Germinal center (tissue), 1 donor: Measurements from ENCODE around the gene HDGFL2.
"Not testable (repeated sequence)": the region's sequence is repeated elsewhere in the genome, so short reads cannot be mapped to it uniquely, and the experiment has no call there.

ENCODE experiments used
- DNase-seq: peaks from one replicate; pipeline ENCODE4 v3.0.0; 2012; ENCODE audit warnings: mixed read lengths, low spot score

HDGFL2 gene

DNA sequence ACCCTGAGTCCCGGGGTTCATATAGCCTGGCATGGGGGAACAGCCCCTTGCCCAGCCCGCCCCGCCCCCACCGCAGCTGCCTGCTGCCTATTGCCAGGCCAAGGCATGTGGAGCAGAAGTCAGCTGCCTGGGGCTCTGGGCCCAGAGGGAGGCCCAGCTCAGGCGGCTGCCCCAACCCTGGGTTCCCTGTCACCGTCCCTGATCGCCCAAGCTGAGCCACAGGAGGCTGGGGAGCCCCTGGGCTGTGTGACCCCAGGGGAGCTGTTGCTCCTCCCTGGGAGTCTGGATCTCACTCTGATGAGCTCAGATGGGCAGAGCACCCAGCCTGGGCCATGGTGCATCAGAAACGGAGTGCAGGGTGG, 44.8 kb downstream of the HDGFL2 start:
- DNase-seq: no peak

DNA sequence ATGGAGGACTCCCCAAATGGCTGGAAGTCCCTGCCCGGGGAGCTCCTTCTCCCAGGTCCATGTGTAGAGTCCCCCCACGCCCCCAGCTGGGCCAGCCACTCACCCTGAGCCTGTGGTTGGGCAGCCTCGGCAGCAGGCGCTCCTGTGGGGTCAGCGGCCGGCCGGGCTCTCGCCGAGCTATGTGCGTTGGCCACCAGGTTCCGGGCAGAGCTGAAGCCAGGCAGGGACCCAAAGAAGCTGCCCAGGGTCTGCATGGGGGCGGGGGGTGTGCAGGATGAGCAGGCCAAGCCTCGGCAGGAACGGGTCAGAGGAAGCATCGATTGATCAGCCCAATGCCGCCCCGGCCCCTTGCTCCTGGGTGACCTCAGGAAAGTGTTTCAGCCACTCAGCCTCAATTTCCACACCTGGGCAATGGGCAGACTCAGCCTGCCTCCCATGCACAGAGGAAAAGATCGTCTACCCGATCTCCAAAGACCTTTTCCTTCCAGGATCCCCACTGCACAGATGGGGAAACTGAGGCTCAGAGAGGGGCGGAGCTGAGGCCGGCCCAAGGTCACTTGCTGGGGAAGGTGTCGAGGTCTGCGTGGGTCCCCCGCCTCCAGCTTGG, 45.5 kb downstream of the HDGFL2 start:
- DNase-seq: no peak

DNA sequence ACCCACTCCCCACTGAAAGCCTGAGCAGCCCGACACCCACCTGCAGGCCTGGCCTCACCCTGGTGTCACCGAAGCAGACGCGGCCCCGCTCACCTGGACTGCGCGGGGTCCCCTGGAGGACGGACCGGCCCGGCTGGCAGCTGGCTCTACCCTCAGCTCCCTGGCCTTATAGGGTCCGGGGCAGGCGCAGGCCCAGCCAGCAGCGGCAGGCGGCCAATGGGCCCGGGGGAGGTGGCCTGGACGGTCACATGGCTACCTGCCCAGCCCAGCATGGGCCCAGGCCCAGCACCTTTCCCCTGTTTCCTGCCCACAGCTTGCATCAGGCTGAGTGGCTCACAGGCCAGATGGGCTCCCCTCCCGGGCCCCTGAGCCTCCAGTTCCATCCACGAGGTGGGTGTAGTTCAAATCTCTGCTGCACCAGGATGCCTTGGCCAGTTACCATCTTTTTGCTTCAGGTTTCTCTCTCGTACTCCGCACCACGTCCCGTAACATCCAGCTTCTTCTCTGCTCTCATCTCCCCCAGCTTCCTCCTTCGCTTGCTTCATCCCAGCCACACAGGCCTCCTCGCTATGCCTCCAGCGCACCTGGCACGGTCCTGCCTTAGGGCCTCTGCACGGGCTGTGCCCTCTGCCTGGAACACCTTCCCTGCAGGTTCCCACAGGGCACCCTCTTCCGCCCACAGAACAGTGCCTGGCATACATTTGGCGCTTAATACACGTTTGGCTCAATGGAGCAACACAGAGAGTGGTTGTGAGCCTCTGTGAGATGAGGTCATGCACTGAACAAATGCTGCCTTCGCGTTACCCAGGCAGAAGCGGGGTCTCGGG, 46.5 kb downstream of the HDGFL2 start, which contains the start of gene PLIN4:
Gene PLIN4 (minus strand): TSS at position 142 of the 827 bp plus-strand sequence. CDS start 214 bp downstream, outside the sequence.
- no peak for DNase-seq

DNA sequence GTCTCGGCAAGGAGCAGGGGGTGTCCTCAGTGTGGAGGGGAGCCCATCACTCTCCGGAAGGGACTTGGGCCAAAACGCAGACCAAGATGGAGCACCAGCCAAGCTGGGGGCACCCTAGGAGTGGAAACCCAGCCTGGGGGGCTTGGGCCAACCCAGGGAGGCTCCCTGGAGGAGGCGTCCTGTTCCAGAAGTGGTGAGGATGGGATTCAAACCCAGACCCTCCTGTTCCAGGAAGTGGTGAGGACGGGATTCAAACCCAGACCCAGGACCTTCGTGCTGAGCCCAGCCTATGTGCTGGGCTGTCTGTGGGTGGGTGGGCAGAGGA, 47.0 kb downstream of the HDGFL2 start:
- no peak for DNase-seq

DNA sequence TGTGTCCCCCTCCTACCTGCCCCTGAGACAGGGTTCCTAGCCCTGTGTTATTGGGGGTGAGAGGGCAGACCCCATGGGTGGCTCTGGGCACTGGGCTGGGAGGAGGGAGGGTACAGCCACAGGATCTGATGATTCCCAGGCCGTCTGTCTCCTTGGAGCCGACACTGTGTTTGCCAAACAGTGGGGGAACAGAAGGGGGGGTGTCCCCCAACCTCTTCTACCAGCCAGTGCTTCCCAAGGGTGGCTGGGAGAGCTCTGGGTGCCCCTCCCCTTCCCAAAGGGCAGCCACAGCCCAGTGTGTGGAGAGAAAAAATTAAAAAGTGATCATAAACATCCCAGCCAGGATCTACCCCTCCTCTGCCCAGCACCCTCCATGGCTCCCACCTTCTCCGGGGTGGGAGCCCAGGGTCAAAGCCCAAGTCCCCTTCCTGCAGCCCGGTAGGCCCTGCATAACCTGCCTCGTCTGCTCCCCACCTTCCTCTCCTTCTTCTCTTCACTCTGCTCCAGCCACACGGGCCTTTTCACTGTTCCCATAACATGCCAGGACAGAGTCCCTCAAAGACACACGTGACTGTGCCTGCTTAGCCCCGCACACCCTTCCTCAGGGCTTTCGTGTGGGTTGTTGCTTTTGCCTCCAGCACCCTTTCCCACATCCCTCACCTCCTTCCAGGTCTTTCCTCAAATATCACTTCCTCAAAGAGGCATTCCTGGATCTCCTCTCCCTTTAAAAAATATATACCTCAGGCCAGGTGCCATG, 47.6 kb downstream of the HDGFL2 start:
- DNase-seq: no peak

DNA sequence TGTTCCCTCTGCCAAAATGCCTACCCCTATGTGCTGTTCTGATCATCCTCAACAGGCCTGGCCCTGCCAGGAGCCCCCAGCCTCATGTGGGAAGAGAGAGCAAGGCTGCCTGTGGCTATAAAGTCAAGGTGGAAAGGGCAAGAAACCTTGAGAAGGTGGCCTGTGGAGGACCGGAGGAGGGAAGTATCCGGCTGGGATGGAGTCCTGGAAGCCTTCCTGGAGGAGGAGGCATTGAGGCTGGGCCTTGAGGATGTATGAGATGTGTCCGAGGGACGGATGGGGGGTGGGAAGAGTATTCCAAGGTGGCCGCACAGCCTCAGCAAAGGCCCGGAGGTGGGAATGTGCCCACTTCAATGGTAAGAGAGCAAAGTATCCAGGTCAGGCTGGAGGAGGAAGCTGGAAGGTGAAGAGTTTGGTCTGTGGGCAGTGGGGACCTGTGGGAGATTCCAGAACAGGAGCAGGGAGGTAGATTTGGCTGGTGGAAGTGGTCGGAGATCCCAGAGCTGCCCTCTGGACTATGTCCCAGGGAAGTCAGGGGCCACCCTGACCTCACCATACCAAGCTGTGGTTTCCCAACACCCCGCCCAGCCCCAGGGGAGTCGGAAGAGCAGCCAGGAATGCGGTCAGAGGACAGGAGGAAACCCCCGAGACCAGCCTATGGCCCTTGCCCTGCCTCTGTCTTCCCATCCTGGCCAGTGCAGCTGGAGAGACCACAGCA, 49.2 kb downstream of the HDGFL2 start:
- DNase-seq: no peak

DNA sequence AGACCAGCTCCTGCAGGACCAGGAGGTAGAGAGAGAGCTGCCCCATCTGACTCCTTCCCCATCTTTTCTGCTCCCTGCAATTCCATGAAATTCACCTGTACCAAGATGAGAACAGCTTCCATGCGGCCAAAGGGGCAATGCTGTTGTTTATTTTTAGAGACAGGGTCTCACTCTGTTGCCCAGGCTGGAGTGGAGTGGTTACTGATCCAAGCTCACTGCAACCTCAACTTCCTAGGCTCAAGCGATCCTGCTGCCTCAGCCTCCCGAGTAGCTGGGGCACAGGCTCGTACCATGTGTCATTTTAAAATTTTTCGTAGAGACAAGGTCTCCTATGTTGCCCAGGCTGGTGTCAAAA, 49.8 kb downstream of the HDGFL2 start:
- DNase-seq: no peak

DNA sequence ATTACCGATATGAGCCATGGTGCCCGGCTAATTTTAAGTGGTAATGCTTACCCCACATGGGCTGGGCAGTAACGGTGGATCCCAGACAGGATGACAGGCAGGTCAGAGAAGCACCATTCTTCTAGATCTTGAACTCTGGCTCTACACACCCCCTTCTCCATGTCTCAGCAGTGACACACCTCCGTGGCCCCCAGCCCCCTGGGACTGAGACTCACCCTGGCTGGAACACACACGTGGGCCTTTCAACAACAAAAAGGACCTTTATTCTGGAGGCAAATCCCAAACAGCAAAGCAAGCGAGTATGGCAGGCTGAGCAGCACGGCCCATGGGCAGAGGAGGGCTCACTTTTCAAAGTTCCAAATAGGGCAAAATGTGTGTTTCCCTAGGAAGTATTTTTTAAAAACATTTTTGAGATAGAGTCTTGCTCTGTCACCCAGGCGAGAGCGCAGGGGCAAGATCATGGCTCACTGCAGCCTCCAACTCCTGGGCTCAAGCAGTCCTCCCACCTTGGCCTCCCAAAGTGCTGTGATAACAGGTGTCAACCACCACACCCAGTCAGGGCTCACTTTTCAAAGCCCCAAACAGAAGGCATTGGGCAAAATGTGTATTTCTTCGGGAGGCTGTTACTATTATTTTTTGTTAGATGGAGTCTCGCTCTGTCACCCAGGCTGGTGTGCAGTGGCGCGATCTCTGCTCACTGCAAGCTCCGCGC, 50.4 kb downstream of the HDGFL2 start:
- DNase-seq: no peak

DNA sequence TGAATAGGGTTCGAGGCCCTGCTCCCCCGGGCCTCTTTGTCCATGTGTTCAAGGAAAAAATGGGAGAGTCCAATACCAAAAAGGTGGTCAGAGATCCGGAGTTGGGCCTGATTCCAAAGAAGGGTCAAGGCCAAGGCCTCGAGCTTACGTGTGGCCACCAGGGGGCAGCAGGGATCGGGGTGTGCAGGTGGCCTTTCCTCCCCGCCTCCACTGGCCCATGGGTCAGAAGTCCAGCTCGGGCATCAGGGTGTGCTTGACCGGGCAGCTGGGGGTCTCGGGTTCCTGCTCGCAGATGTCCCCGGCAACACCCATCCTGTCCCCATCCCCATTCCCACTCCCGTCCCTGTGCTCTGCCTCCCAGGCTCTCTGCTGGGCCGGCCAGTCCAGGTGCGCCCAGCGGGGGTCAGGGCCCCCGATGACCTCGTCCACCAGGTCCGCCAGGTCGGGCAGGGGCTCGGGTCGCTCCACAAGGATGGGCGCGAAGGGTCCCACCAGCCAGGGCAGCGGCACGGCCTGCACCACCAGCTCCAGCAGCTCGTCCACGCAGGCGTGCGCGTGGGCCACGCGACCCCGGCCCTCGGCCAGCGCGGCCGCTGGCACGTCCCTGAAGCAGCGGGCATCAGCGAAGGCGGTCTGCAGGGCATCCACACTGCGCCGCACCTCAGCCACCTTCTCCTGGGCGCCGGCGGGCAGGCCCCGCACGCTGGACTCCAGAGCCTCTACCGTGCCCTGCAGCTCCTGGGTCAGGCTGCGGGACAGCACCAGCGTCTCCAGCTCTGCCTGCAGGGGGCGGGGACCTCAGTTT, 51.4 kb downstream of the HDGFL2 start:
- peak; percentile 35 for DNase-seq

DNA sequence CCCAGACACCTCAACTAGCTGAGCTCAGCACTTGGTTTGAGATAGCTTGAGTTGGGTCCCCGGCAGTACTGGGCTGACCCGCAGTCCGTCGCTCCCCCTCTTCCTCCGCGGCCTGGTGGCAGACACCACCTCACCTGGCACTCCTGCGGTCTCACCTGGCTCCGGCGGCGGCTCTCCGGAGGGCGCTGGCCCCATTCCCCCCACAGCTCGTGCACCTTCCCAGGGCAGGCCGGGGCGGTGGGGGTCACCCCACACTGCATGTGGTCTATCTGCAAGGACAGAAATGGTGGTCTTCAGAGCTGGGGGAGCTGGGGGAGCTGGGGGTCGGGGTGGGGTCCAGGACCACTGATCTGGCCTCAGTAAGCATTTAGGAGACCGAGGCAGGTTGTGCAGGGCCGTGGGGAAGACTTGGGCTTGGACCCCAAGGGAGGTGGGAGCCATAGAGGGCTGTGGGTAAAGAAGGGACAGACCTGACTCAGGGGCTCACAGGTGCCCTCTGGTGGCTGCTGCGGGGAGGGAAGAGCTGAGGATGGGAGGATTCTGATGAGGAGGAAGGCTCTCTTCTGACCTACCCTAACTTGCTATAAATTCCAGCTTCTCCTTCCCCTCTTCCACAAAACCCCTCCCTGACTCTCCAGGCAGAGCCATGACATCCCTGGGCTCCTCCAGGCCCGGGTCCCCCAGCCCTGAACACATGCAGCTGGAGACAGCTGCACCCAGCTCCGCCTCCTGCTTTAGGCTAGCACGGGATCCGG, 52.9 kb downstream of the HDGFL2 start:
- peak; percentile 65 for DNase-seq

DNA sequence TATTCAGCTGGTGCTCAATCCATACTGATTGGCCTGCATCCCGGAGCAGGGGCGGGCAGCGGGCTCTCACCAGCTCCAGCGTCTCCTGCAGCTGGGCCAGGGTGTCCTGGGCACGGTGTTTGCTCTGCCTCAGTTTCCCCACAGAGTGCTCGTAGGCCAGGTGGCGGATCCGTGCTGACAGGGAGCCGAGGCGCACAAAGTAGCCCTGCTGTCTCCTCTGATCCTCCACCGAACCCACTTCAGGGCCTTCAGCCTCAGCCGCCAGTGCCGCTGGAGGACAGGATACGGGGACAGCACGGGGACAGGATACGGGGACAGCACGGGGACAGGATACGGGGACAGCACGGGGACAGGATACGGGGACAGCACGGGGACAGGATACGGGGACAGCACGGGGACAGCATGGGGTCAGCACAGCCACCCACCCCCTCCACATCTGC, 53.5 kb downstream of the HDGFL2 start:
- DNase-seq: no peak

DNA sequence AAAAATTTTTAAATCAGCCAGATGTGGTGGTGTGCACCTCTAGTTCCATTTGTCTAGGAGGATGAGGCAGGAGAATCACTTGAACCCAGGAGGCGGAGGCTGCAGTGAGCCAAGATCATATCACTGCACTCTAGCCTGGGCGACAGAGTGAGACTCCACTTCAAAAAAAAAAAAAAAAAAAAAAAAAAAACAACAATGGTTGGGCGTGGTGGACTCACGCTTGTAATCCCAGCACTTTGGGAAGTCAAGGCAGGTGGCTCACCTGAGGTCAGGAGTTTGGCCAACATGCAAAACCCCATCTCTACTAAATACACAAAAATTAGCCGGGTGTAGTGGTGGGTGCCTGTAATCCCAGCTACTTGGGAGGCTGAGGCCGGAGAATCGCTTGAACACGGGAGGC, 55.3 kb downstream of the HDGFL2 start:
- DNase-seq: not testable (repeated sequence)

DNA sequence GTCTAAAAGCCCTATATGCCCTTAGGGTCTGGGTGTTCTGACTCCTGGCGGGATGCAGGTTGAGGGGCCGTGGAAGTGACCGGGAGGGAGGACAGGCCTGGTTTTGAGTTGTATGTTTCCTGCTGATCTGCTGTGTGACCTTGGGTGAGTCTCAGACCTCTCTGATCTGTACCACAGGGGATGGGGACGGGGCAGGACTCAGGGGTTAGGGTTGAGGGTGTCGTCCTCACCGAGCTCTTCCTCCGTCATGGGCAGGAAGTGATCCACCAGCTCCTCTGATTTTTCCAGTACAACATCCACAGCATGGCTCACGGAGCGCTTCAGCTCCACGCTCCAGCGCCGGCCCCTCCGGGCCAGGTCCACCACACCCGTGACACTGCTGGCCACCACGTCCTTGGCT, 56.7 kb downstream of the HDGFL2 start:
- no peak for DNase-seq

DNA sequence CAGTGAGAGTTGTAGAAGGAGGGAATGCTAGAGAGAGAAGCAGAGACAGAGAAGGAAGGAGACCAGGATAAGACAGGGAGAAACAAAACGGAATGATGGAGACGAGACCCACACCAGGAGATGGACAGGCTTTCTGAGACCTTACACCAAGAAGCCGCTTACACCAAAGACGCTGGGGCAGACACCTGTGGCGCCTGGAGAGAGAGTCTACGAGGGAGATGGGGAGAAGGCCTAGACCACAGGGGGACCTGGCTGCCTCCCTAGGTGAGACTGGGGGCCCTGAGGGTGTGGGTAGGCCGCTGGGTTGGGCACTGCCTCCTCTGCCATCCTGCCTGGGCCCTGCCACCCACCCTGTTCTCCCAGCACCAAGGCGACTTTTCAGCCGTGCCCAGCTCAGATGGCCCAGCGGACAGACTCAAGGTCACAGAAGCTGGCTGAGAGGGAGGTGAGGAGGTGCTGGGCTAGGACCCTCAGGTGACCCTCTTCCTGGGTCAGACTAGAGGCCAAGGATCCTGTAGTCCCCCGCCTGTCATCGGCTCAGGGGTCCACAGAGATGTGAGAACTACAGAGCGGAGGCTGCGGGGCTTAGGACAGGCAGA, 57.9 kb downstream of the HDGFL2 start:
- no peak for DNase-seq

DNA sequence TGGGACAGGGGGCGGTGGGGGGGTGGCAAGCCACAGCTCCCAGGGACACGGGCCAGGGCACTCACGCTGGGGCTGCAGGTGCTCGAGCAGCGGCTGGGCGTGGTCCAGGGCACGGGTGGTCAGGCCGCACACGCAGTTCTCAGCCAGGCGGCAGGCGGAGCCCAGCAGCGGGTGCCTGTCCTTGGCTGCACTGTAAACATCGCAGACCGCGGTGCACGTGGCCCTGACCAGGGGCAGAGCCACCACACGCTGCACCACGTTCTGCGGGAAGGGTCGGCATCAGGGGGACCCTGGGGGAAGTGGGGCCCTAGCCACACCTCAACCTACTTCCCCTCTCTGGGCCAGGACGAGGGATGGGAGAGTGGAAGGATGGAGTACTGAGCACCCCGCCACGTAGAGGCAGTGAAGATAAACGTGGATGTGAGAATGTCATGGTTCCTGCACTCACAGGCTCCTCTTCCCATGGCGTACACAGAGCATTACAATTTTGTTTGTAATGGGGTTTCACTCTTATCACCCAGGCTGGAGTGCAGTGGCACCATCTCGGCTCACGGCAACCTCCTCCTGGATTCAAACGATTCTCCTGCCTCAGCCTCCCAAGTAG, 59.6 kb downstream of the HDGFL2 start:
- DNase-seq: no peak

DNA sequence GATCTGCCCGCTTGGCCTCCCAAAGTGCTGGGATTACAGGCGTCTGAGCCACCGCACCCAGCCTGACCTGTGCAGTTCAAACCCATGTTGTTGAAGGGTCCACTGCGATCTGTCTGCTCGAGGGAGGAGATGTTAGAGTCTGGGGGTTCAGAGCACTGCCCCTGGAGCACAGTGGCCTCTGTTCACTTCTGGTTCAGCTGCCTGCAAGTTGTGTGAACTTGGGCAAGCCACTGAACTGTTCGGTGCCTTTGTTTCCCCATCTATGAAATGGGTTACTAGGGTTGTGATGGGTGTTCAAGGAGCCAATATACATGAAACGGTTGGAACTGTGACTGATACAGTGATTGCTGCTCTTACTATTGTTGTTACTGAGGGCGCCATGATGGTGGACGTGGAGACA, 61.2 kb downstream of the HDGFL2 start:
- DNase-seq: no peak

DNA sequence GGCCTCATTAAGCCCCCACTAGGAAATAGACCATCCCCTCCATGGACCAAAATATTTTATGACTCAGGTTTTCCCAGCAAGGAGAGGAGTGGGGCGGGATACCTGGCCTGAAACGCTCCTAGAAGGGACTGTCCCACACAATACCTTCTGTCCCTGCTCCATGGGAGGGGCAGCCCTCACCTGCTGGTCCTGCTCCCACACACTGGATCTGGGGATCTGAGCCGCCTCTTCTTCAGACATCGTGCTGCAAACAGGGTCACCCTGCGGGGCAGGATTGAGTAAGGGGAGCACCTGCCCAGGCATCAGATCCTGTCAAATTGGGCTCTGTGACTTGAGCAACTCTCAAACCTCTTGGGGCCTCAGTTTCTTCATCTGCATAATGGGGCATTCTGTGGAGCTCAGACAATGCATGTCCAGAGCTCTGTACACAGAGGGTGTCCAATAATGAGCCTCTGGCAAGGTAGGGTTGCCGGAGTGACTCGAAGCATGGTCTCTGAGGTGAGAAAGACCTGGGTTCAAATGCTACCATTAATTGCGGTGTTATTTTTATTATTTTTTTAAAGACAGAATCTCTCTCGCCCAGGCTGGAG, 61.8 kb downstream of the HDGFL2 start:
- no peak for DNase-seq

DNA sequence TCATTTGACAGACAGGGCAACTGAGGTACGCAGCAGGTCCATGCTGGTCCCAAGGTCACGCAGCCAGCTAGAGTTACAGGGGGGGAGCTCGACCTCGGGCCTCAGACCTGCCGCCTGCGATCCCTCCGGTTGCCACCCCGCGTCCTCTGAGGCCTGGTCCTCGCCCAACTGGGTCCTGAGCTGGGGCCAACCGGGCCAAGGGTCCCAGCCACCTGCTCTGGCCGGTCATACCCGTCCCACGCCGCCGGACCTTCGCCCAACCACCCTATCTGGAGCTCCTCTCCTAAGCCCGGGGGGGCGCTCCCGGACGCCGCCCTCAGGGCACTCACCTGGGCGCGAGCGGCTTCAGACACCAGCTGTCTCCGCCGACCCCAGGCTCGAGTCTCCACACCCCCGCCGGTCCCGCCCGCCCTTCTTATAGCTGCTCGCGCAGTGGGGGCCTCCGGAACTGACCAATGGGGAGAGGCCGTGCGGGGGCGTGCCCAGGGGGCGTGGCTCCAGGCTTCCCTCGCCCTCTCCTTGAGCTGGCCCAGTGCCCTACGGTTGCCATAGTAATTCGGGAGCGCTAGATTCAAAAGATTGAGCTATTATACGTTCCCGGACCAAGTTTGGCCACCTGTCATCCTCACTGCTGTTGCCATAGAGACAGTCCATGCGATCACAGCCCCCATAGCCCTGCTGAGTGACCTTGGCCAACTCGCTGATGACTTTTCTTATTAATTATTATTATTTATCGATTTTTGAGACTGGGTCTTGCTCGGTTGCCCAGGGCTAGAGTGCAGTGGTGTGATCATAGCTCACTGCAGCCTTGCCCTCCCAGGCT, 63.0 kb downstream of the HDGFL2 start, which contains the start of gene PLIN5:
Gene PLIN5 (minus strand): TSS at position 389 of the 823 bp plus-strand sequence. CDS start 1,150 bp downstream, outside the sequence.
- peak; percentile 86 for DNase-seq
